Measurements from ENCODE around the gene HSF5.

GRCh38 chr17:58480090-58480489 lies 8.1 kb downstream of the HSF5 start:
- no peak for TF ChIP-seq MAX (IDR thresholded peaks at IDR 0.05; ENCODE audit: low read depth, low read length)
- TF ChIP-seq CTCF (IDR thresholded peaks at IDR 0.05; ENCODE audit: low read depth, low read length), result no peak
- TF ChIP-seq POLR2A (IDR thresholded peaks at IDR 0.05; ENCODE audit: extremely low read depth, insufficient read length), result no peak
- TF ChIP-seq MYC (IDR thresholded peaks at IDR 0.05; ENCODE audit: low read depth, low read length), result no peak

Data from NB4 (cell line).